Stimulated activated CD4-positive, alpha-beta T cell treated with anti-CD3 and anti-CD28 coated beads, Interleukin-2, amount 100 ng/mL, for 48 hours (primary cell): ENCODE measurements around the gene FAM180A.
"Not testable (repeated sequence)": the region's sequence is repeated elsewhere in the genome, so short reads cannot be mapped to it uniquely, and the experiment has no call there.

ENCODE experiments used
- DNase-seq, 2 donors: peaks; one replicate each; pipeline ENCODE4 v3.0.0-alpha.2; 2020

The FAM180A gene

DNA sequence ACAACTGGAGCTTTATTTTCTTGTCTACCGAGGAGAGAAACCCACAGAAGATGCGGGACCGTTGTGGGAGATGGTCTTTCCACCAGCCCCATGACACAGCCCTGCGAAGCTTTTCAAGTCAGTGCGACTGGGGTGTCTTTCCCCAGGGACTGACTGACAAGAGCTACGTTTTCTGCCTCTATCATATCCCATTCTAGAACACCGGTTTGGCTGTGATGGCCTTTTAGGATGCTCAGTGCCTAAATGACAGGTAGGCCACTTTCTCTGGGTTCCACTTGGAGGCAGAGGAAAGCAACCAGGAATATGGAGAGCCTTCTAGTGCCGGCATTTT, 37.5 kb downstream of the FAM180A start:
- no peak for DNase-seq

DNA sequence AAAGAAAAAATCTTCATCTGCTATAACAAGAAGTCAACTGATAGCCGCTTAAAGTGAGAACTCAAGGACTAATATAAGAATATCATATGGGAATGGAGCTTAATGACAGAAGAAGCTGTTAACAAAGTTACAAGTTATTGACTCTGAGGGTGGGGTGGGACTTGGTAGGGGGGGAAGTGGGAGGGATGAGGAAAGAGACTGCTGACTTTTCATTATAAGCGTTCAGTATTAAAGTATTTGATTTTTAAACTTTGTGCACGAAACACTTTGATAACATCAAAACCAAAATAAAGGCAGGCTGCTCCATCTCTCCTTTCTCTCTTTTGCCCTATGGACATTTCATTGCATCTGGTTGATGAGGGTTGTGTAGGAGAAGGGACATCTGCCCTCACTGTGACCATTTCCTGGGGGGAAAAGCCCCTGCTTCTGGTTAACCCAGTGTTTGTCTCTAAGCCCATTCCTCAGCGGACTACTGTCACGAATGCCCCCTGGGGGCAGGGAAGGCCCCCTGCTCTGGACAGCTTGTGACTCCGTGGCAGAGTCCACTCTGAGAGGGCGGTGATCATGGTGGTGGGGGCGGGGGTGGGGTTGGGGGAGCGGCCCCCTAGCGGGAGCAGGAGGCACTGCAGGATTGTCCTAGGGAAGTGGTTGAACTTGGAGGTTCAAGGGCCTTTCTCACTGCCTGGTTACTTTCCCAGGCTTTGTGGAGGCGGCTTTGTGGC, 38.0 kb downstream of the FAM180A start:
- peak; percentile 5 to 20 for DNase-seq

DNA sequence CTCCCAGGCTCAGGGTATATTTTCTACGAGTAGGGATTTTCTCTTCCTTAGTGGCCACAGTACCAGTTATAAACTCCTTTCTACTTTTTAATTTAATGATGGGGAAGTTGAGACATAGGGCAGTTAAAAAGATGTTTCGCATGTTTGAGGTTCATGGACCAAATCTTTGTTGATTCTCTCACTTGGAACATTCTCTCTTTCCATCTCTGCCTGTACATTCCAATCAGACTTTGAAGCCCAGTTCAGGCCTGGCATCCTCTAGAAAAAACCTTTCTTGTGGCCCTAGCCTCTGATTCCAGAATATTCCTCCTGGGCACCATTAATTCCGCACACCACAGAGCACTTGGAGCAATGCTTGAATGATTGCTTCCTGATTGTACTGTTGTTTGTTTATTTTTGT, 39.1 kb downstream of the FAM180A start:
- no peak for DNase-seq

DNA sequence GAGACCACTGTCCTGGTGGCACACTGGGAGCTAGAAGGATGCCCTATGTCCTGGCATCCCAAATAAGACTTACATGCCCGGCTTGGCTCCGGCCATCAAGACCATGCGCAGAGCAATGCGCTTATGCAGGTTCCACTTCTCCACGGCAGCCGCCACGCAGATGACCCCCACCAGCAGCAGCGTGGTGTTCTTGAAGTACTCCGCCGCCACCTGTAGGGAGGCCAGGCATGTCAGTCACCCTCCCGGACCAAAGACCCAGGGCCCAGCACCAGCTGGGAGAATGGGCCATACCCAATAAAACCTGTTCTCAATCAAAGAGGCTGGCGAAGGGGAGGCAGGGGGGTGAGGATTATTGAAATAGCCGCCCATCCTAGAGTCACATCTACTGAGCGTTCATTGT, 40.6 kb downstream of the FAM180A start:
- no peak for DNase-seq

DNA sequence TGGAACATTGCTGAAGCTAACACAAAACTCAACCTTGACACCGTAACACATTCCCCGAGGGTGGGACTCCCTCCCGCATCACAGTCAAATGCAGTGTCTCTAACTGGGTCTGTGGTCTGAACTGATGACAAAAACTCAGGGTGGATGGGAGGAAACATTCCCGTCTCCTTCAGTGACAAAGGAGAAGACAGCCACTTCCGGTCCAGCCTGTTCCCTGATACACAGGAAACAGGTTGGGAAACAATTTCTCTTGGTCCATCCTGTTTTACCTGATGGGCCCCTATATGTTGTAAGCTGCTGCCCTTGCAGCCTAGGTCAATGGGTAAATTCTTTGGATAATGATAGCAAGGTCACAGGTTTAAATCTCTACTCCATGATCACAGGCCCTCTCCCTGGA, 41.0 kb downstream of the FAM180A start:
- DNase-seq = no peak

DNA sequence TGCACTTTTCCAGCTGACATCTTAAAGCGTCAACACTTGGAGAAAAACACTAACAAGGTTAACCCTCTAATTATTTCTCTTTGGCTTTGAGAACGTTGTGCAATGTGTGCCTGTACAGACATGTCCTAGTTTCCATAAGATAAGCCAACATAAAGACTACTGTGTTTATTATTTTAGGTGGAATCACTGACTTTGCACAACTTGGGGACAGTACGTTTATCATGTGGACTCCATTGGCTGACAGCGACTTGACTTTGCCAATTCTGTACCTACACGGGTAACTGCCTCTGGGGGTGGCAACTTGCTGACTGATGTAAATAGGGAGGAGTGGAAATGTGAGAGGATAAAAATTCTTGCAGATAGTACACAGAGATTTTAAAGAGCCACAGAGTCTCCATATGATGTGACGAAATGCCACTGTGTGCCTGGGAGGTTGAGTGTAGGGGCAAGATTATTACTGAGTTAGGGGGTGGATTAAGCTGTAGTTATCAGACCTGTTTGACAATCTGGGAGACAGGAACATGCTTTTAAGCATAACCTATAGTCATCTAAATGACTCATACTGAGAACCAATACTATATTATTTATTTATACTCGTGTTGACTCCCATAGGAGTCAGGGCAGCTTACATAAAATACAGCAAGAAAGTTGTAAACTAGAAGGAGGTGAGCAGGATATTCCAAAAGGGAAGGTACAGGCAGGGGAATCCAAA, 41.6 kb downstream of the FAM180A start:
- DNase-seq = no peak

DNA sequence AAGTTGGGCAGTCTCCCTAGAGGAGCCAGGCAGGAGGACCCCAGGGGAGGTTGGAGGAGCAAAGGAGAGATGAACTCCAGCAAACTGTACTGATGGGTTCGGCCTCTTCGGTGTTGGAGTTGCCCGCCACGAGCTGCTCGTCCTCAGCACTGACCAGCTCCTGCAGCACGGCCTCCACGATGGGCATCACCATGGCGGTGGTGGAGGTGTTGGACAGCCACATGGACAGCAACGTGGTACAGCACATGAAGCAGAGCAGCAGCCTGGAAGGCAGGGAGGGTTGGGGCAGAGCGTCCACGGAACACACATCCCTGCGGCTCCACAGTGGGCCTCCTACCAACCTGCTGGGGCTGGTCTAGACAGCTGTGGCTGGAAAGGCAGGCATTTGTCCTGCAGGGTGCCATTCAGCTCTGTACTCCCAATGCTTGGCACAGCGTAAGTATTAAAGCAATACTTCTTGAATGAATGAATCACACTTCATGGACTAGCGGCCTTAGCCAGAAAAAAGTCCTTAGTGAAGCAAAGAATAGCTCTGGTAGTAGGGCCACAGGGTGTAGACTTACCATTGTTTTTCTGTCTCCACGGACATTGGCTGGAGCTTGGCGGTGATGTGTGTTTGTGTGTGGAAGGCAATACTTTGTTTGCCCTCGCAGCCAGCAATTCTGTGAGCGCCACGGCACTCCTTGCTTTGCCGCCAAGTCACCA, 42.4 kb downstream of the FAM180A start:
- DNase-seq = no peak

DNA sequence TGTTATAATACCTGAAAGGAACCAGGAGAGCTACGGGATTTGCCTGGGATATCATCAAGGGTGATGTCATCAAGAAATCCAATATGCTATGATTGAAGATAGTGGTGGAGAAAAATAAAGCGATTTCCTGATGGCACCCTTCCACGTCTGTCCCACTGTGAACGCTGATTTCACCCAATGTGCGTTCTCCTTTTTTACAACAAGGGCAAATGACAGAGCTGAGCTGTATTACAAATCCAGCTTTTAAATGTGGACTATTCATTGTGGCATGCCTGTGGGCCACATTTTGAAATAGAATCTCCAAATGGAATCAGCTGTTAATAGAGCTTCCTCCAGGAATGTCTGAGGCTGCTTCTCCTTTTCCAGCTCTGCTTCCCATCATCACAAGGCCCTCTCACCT, 43.9 kb downstream of the FAM180A start:
- DNase-seq = no peak

DNA sequence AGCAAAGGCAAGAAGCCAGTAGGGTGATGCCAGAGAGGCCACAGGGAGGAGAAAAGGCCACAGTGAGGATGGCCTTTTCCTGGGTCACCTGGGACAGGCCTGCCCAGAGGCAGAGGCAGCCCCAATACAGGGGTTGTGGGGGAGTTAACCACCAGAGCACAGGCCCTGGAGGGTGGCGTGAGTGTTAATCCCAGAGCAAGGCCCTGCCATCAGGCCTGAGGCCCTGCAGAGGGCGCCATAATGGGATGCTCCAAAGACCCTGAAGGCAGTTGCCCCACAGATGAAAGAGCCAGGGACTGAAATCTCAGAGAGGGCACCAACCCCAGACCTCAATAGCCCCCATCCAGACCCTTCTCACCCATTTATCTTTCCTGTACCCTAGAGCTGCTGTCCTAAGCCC, 44.5 kb downstream of the FAM180A start:
- DNase-seq = no peak

DNA sequence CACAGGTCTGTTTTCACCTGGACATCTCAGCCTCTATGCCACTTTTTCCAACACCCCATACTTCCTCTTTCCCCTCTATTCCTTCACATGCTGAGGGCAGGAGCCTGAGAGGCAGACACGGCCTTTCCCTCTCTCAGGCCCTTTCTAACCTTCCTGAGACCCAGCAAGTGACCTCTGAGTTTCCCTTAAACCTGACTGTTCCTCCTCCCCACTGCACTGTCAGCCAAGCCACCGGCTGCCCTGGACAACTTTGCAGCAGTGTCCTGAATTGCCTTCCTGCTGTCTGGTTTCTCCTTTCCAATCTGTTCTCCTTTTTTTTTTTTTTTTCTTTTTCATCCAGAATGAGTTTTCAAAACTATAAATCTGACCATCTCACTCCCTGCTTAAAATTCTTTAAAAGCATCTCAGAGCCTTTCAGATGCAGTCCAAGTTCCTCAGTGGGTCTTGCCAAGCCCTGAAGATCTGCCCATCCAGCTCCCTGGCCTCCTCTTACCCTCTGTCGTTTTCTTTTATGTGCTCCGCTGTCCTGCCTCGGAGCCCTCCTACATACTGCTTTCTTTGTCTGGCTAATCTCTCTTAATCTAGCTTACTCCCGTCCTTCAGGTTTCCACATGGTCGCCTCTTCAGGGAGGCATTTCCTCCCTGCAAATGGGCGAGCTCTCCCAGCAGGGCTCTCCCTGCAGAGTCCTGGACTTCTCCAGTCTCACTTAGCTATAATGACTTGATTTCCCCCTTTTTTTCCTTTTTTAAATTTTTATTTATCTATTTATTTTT, 51.1 kb downstream of the FAM180A start:
- no peak for DNase-seq

DNA sequence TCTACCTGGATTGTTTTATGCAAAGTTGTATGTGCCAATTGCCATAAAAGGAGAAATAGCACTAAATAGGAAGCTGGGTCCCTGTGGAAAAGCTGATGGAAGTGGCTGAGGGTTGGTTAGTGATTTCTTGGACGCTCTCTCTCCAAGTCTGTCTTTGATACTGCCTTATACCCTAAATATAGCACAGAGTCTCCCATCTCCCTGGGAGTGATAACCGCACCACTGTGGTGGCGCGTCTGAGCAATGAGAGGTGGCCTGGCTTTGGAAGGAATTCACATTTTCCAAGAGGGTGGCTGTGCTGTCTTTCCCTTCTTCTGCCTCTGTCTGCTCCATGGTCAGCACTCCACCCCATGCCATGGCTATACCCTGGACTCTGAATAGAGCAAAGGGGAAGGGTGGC, 55.1 kb downstream of the FAM180A start:
- no peak for DNase-seq

DNA sequence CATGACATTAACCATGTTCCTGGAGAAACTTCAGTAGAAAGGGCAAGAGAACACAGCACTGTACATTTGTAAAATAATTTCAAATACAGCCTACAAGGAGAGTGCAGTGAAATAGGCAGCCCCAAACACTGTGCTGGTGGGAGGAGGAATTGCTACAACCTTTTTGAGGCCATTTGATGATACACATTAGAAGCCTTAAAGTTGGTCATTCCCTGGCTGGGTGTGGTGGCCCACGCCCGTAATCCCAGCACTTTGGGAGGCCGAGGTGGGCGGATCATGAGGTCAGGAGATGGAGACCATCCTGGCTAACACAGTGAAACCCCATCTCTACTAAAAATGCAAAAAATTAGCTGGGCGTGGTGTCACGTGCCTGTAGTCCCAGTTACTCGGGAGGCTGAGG, 56.0 kb downstream of the FAM180A start:
- not testable (repeated sequence) for DNase-seq

DNA sequence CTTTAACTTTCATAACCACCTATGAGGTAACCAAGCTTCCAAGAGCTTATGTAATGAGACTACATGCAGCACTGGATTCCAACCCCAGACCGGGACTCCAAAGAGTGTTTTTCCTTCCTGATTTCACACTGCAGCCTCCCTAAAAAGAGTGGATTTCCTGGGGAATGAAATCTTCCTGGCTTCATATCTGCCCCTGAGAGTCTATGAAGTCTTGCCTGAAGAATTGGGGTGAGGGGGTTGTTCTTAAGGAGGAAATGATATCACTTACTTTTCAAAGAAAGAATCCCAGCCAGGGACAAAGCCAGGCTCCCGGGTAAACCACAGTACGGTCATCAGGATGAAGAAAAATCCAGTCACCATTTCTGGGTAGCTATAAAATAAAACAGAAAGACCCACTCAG, 56.6 kb downstream of the FAM180A start:
- DNase-seq = no peak

DNA sequence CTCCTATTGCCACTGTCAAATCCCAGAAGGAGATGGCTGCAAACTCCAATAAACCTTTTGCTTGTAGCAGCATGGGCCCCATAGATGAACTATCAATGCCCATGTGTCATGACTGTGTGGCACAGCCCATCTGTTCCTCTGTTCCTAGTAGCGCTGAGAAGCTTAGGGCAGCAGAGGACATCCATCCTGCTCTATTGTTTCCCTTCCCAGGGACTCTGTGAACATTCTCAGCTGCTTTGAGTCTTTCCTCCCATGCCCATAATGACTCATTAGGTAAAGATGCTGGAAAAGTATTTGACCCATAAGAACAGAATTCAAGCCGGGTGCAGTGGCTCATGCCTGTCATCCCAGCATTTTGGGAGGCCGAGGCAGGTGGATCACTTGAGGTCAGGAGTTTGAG, 58.0 kb downstream of the FAM180A start:
- no peak for DNase-seq

DNA sequence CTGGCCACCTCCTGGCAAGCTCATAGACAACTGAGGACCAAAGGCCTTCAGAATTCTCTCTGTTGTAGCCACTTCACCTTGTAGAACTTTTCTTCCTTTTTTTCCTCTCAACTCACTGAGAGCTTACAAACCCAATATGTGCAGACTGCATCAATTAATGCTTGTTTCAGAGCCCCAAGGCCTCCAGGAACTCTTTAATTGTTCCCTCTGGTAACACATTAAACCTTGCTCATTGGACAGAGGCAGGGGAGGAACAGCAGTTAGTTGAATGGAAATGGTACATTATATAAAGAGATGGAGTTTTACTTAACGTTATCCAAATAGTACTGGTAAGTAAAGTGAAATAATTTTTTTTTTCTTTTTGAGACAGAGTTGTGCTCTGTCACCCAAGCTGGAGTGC, 61.1 kb downstream of the FAM180A start:
- no peak for DNase-seq

DNA sequence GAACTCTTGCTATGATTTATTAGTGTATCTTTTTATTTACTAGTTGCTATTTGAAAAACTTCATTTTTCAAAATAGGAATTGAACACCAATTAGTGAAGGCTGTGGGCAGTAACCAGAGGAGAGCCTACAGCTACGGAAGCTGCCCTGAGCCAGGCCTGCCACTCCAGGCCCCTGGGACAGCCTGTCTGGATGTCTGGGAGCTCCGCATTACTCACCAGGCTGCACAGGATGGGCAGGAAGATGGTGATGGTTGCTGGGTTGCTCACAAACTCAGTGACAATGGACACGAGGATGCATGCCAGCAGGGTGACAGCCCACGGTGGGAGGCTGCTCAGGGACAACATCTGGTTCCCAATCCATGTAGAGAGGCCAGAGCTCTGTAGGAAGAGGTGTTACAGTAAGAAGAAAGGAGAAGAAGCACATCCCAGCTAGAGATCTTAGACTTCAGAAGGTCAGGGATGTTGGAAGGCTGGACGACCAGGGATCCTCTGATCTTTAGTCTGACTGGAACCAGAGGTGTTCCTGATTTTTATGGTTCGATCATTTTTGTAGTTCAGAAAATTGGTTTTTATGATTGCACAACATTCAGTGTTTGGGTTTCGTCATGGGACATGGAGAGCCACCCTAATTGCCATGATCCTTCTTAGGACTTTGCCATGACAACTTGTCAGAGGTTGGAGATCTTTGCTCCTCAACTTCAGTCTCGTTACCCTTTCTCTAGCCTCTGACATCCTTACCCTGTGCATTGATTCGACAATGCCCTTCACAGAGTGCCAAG, 63.1 kb downstream of the FAM180A start:
- no peak for DNase-seq

DNA sequence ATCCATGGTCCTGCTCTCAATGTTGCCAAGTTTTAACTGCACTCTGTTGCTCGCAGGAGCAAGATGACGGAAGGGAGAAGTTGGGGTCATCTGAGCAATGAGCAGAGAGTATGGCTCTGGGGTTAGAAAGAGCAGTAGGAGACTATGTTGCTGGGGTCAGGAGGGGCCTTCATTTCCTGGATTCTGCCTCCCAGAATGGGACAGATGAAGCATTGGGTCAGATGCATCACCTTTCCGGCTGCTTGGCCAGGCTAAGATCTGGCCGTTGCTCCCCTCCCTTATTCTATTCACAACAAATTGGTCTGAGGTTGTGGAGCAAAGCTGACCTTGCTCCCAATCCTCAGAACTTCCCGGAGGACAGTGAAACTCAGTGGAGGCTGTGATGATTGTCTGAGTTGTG, 63.9 kb downstream of the FAM180A start:
- no peak for DNase-seq

DNA sequence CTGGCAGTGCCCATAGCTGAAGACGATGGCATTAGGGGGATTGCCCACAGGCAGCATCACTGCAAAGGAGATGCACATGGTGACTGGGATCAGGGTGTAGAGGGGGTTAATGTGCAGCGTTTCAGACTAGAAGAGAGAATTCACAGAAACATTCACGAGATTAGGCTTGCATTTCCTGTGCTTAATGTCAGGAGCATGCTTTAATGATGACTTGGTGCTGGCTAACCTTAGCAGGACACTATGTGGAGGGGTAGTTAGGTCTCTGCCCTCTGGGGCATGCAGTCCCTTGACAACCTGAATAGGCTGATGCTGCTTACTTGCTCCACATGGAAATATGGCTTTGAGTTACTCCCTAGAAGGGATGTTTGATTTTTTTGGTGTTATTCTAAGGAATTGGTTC, 64.5 kb downstream of the FAM180A start:
- DNase-seq = no peak

DNA sequence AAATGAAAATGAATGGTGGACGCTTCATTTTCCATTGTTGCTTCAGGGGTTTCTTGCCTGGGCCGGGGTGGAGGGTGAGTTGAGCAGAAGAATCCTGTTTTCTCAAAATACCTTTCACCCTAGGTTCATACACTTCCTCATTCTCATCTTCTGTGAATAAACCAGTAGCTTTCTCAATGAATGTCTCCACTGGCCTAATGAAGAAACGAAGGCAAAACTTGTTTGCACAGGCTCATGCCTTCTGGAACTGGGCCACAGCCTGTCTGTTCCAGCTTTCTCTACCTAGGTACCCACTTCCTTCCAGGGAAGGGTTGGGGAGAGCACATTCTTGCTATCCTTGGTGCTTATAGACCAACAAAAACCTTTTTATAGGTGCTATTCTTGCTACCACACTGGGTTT, 65.0 kb downstream of the FAM180A start:
- no peak for DNase-seq

DNA sequence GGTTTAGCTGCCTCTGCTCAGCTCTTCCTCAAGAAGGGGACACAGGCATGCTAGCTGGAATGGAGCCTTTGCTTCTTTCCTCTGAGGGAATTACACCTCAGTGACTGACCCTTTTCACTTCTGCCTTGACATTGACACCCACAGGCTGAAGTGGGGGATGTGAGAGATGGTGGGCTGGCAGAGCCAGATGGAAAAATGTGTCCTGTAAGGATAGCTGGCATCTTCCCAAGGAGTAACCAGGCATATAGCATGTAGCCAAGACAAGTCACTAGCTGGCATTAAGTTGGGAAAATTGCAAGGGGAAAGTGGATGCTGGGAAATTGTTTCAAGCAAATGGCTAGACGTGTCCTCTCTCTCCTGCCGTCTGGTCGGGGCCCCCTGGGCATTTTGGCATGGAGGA, 66.4 kb downstream of the FAM180A start:
- no peak for DNase-seq

DNA sequence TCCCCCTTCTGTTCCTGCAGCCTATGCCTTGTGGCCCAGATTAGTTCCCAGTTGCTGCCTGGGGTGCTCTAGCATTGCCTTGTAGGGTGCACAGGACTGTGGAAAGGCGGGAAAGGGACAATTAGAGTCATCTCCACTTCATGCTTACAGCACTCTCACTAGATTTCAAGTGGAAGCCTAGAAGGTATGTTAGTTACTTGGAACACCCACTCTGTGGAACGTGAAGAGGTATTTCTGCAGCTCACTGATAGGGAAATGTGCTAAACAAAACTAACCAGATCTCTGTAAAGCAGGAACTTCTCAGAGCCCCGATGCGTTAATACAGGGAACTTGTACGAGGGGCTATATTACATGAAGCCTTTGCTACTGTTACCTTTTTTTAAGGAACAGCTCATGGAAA, 66.9 kb downstream of the FAM180A start:
- DNase-seq = no peak
